Stimulated activated naive CD4-positive, alpha-beta T cell (primary cell): ENCODE data around the gene PLIN4.
"Not testable (repeated sequence)": the region's sequence is repeated elsewhere in the genome, so short reads cannot be mapped to it uniquely, and the experiment has no call there.

ENCODE experiments used
- DNase-seq, 6 experiments: peaks; one replicate each; lab custom pipeline; 2025; lab: John Stamatoyannopoulos, UW

Gene PLIN4

GRCh38 chr19:4518345-4519171 is at the start of gene PLIN4:
TSS of gene PLIN4 (minus strand) at chr19:4518486. CDS start at chr19:4518272, 214 bp downstream.
- DNase-seq = no peak

- peak; percentile 10 to 58 (median 44) for DNase-seq
Observed at GRCh38 chr19:4567584-4568071, 49.3 kb upstream of the PLIN4 start.

- DNase-seq = no peak
Observed at GRCh38 chr19:4566402-4567051, 48.2 kb upstream of the PLIN4 start.

- DNase-seq = not testable (repeated sequence)
Observed at GRCh38 chr19:4563562-4563961, 45.3 kb upstream of the PLIN4 start.

- not testable (repeated sequence) for DNase-seq
Observed at GRCh38 chr19:4562085-4562484, 43.8 kb upstream of the PLIN4 start.

GRCh38 chr19:4559569-4559968 is 41.3 kb upstream of the PLIN4 start, which contains the start of gene SEMA6B:
TSS of gene SEMA6B (minus strand) at chr19:4559684. CDS start at chr19:4558457, 1,227 bp downstream.
- no peak for DNase-seq

- DNase-seq = peak in 3 of 6 experiments; percentile 12 to 24 (median 20)
Observed at GRCh38 chr19:4557971-4558941, 40.0 kb upstream of the PLIN4 start.

GRCh38 chr19:4557144-4557970 is 39.1 kb upstream of the PLIN4 start:
- no peak for DNase-seq

- no peak for DNase-seq
Observed at GRCh38 chr19:4556597-4557127, 38.4 kb upstream of the PLIN4 start.

- no peak for DNase-seq
Observed at GRCh38 chr19:4555657-4556561, 37.6 kb upstream of the PLIN4 start.

GRCh38 chr19:4554717-4555116 is 36.4 kb upstream of the PLIN4 start:
- no peak for DNase-seq

GRCh38 chr19:4553775-4554174 is 35.5 kb upstream of the PLIN4 start:
- DNase-seq = no peak

- DNase-seq = no peak
Observed at GRCh38 chr19:4553092-4553695, 34.9 kb upstream of the PLIN4 start.

GRCh38 chr19:4552525-4552819 is 34.2 kb upstream of the PLIN4 start:
- DNase-seq = no peak

- DNase-seq = no peak
Observed at GRCh38 chr19:4550479-4551050, 32.3 kb upstream of the PLIN4 start.

GRCh38 chr19:4550018-4550417 is 31.7 kb upstream of the PLIN4 start:
- DNase-seq = no peak

- no peak for DNase-seq
Observed at GRCh38 chr19:4548238-4548584, 29.9 kb upstream of the PLIN4 start.

- DNase-seq = no peak
Observed at GRCh38 chr19:4547303-4548237, 29.3 kb upstream of the PLIN4 start.
